ENCODE measurements around the gene LMCD1.

LMCD1 gene, protein sequence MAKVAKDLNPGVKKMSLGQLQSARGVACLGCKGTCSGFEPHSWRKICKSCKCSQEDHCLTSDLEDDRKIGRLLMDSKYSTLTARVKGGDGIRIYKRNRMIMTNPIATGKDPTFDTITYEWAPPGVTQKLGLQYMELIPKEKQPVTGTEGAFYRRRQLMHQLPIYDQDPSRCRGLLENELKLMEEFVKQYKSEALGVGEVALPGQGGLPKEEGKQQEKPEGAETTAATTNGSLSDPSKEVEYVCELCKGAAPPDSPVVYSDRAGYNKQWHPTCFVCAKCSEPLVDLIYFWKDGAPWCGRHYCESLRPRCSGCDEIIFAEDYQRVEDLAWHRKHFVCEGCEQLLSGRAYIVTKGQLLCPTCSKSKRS

DNA sequence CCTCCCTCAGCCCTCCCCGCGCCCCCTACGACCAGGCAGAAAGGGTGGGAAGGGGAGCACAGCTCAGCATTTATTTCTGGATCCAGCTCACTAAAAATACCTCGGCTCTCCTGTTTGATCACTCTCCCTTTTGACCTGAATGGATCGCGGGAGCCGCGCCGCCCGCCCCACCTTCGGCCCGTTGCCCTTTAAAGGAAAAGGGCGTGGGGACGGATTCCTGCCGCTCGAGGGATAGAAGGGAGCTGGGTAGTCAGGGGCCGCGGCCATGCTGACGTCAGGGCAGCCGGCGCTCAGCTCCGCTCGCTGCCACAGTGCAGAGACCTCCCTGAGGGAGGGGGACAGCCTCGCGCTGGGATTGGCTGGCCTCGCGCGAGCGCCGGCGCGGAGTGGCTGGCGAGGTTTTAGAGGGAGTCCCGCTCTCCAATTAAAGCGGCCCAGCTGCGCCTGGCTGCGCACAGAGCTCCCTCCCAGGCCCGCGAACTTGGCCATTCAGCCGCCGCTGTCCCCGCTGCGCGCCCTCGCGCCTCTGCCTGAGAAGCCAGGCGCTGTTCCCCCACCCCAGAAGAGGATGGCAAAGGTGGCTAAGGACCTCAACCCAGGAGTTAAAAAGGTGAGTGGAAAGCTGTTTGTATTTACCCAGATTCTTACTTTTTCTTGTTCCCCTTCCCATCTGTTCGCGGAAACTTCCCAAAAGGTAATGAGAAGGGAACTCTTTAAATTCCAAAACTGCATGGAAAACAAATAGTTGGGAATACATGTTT is at the start of gene LMCD1:
LMCD1 (plus strand) TSS at position 453 of the 761 bp plus-strand sequence; CDS start at position 569, 116 bp downstream.
- peak; percentile 9 for DNase-seq

DNA sequence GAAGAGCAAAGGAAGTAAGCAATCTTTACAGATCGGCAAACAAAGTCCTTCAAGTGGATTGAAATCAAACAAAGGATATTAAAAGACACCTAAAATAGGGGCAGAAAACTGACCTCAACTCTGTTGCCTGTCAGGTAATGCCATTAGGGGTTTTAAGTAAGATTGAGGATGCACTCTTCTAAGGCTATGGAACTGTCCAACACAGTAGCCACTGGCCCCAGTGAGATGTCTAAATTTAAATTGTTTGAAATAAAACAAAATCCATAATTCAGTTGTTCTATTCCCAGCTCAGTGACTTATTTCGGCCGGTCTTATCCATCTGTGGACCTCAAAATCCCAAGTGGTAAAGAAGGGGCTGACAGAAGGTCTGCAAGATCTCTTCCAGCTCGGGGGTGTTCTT is 49.5 kb upstream of the LMCD1 start:
- no peak for DNase-seq

DNA sequence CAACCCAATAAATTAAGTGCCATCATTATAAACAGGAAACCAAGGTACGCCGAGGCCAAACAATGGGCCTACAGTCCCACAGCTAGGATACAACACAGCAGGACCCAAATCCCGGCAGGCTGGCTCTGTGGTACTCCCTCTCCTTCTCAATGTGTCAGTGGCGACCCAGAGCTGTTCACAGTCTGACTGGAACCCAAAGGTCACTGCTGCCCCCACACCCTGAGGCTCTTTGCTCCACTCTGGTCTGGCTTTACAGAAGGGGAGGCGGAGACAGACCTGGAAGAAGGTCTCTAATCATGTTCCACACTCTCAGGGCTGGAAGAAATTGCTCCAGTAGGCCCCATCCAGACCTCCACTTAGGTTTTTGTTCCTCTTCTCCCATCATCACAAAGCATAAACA is 48.5 kb upstream of the LMCD1 start:
- DNase-seq: no peak

GRCh38 chr3:8455526-8456411 is 45.9 kb upstream of the LMCD1 start:
- no peak for DNase-seq

- DNase-seq: no peak
Observed at GRCh38 chr3:8456412-8456811, 45.2 kb upstream of the LMCD1 start.

DNA sequence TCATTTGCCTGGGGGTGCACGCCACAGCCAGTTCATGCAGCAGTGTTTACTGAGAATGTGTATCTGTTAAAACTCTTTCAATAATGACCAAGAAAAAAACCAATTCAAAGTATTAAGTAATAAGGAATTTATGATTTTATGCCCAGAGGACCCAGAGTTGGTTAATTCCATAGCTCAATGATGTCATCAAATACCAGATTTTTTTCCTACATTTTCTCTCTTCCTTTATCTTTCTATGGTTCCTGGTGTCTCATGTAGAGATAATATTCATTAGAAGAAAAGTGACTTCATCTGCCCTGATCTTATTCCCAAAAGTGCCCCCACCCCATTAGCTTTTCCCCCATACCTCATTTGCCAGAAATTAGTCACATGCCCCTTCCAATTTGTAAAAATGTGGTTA is 44.6 kb upstream of the LMCD1 start:
- DNase-seq: no peak

GRCh38 chr3:8458238-8458661 is 43.4 kb upstream of the LMCD1 start:
- no peak for DNase-seq

- no peak for DNase-seq
Observed at GRCh38 chr3:8458711-8459110, 42.9 kb upstream of the LMCD1 start.

GRCh38 chr3:8460050-8460708 is 41.4 kb upstream of the LMCD1 start:
- DNase-seq: no peak

DNA sequence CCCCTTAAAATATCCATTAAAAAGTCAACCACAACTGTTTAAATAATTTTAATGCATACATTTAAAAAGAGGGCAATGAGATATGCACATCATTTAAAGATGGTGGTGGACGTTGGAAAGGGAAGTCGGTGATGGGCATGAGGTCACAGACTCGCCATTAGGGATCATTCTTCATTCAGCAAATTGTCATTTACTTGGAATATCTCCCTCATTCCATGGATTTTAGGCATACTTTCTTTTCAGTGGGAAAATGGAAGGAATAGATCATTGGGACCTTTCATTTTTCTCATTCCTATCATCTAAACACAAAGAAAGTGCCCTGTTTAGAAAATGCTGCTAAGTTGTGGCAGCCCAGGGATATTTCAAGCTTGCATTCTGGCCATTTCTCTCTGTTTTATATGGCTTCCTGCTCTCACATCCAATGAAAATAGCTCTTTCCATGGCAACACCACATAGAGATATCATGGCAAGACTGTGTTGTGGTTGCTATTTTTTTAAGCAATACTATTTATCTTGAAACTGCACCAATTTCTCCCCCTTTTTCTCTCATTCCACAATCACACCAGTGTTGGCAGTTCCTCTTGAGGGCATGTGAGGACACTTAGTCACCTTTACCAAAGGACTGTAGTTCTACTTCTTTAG is 40.7 kb upstream of the LMCD1 start:
- no peak for DNase-seq

DNA sequence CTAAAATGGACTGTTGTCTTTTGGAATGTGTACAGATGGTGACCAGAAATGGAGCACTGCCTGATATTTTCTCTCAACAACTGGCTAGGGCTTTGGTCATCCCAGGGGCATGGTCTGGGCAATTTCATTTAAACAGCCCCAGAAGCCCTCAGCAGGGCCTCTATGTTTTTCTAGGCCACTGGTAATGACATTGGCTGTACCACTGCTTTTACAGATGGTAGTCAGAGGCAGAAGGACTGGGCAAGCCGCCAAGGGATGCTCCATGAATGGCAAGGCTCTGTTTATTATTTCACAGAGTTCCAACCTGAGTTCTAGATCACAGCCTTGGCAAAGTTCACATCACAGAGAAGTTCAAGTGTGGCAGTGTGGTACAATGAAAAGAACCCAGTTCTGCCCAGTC is 37.0 kb upstream of the LMCD1 start:
- no peak for DNase-seq

DNA sequence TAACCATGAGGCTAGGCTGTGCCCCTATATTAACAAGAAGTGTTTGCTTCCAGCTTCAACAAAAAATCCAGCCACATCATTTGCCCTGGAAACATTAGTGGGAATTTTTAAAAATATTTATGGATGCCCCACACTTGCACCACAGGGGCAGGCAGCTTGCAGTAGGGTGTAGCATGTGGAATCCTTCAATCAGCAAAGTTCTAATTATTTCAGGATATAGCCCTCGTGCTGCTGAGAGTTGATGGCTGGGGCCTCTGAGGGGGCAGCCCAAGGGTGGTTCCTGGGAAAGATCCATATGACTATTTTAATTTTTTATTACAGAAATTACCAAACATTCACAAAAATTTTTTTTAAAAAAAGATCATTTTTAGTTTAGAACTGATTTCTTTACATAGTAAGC is 35.1 kb upstream of the LMCD1 start:
- DNase-seq: no peak

GRCh38 chr3:8470801-8471200 is 30.8 kb upstream of the LMCD1 start:
- no peak for DNase-seq

DNA sequence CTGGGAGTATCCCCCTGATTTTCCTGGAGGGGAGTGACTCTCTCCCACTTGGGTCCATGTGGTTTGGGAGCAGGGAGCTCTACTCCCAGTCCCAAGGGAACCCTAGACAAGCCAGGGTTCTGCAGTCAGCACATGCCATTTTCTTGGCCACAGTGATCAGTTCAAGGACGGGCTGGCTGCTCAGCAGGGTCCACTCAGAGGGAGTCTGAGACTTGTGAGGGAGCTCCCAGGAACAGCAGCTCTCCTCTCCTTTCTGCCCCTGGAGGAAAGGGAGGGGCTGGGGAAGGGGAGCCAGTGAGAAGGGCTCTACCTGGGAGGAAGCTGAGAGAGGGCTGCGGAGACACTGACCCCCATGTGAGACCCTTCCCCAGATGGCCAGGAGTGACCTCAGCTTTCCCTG is 29.1 kb upstream of the LMCD1 start:
- no peak for DNase-seq

DNA sequence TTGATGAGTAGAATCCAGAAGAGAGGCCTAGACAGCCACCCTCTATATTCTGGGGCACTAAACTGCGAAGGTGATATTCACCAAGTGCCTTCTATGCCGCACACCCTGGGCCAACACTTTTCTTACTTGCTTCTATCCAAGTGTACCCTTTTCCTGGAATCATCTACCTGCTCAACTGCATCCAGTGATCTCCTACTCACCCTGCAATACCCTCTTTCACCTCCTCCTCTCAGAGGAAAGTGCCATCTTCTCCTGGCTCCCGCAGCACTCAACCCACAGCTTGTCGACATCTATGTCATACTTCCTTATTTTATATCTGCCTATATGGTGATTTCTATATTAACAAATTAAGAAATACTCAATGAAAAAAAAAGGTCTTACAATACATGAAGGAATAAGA is 28.6 kb upstream of the LMCD1 start:
- DNase-seq: no peak

DNA sequence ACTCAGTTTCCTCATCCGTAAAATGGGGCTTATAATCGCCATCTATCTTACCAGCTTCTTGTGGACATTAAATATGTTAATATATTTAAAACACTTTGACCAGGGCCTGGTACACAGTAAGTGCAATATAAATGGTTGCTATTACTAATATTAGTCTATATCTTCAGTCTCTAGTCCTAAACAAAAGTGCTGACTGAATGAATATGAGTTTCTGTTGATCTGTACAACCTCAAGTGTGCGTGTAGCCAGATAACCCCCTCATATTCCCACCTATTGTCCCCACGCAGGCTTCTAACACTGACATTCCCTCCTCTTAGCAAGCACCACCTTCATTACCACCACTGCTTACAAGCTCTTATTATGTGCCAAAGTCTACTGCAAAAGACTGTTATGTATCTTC is 27.6 kb upstream of the LMCD1 start:
- DNase-seq: no peak

DNA sequence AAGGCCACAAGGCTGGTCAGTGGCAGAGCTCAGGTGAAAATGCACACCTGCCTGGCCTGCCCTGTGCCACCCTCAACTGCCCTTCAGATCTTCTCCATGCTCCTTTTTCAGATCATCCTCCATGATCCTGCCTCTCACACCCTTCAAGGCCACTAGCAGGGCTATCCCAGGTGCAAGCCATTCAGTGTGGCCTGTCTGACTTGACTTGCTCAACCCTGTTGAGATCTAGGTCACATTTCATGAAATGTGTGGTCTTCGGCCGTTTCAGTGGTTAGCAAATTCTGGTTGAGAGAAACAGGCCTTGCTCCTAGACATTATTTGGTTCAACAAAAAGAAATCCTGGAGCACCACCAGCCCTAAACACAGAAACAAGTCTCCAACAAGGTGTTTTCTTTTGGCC is 26.6 kb upstream of the LMCD1 start:
- DNase-seq: no peak

DNA sequence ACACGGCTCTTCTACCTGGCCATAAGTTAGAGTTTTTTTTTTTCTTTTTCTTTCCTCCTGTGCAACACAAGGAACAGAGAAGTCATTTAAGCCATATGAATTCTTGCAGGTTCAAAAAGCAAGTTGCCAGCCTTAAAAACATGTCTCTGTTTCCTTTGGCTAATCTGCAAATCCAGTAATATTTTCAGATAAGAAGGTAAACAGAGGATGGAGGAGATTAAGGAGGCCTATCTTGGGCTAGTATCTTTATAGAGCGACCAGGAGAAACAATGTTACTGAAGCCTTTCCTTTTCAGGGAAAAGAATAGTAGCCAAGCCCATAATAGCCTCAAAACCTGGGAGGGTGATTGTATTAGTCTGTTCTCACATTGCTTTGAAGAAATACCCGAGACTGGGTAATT is 20.9 kb upstream of the LMCD1 start:
- DNase-seq: no peak

DNA sequence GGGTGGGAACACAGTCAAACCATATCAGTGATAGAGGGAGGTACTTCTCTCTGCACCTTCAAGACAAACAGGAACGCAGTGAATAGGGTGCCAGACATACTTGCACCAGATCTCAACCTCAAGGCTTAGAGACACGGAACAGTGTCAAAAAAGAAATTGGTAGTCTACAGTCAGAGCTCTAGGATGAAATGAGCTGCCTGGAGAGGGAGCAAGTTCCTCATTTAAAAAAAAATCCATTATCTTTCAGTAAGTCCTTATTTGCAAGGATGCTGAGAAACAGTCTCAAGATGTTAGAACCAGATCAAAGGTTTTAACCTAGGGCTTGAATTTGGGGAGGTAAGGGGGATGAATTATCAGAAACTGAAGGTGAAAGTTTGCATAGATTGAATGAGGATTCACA is 20.2 kb upstream of the LMCD1 start:
- DNase-seq: no peak

DNA sequence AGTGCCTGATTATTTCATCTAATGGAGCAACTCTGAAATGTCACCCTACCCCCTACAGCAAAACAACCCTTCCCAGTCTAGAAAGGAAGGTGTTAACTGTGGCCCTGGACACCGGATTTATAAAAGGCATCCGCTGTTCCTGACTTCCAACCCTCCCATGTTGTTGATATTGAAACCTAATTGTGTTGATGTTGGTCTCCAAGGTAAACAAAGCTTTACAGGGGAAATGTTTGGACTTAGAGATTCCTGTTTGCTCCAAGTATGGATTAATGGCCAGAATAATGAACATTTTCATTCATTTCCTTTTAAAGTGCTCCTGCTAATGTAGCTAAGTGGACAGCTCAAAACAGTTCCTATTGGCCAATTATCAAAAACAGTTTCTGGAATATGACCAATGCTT is 19.4 kb upstream of the LMCD1 start:
- DNase-seq: no peak

GRCh38 chr3:8482960-8483665 is 18.5 kb upstream of the LMCD1 start:
- no peak for DNase-seq

Data from RPMI8226 (cell line).